Neural cell (in vitro differentiated cells): Measurements from ENCODE around the gene GNAT3. TPM values are rescaled to one million over a fixed set of nuclear protein-coding genes. Genes with fewer than 3 reads are reported as not detected.

Source experiments
- H2AFZ ChIP-seq: fragments of 200-600, 300-800 bp; sonication (generic), shearing (Covaris generic); 2 replicates; pipeline ENCODE4 v1.6.0; 2014; ENCODE audit warnings: low read depth, mild to moderate bottlenecking, antibody characterized with exemption, low read length, moderate library complexity
- H3F3A ChIP-seq: fragments of 200-600 bp; shearing (Covaris generic); 2 replicates; pipeline ENCODE4 v1.6.1; 2016; ENCODE audit warnings: mild to moderate bottlenecking, moderate library complexity, mixed read lengths, antibody characterized with exemption, low read length; ENCODE audit not compliant: insufficient read depth, poor library complexity, severe bottlenecking
- H3K27ac ChIP-seq: fragments of 200-600, 300-800 bp; sonication (generic), shearing (Covaris generic); 2 replicates; pipeline ENCODE4 v1.5.1; 2014; ENCODE audit warnings: mild to moderate bottlenecking, low read length, moderate library complexity
- H3K27me3 ChIP-seq: fragments of 300-800, 200-600 bp; sonication (generic), shearing (Covaris generic); 2 replicates; pipeline ENCODE4 v1.6.0; 2014; ENCODE audit warnings: mild to moderate bottlenecking, low read depth, low read length, moderate library complexity; ENCODE audit not compliant: insufficient read depth
- H3K36me3 ChIP-seq: fragments of 300-800, 200-600 bp; sonication (generic), shearing (Covaris generic); 2 replicates; pipeline ENCODE4 v1.5.1; 2014; ENCODE audit warnings: mild to moderate bottlenecking, antibody characterized with exemption, low read length, moderate library complexity; ENCODE audit not compliant: insufficient read depth
- H3K4me2 ChIP-seq: fragments of 300-800, 200-600 bp; sonication (generic), shearing (Covaris generic); 2 replicates; pipeline ENCODE4 v1.6.0; 2014; ENCODE audit warnings: mild to moderate bottlenecking, low read length
- H3K4me3 ChIP-seq: fragments of 300-800, 200-600 bp; sonication (generic), shearing (Covaris generic); 2 replicates; pipeline ENCODE4 v1.5.1; 2014; ENCODE audit warnings: mild to moderate bottlenecking, low read length, moderate library complexity
- H3K79me2 ChIP-seq: fragments of 200-600 bp; shearing (Covaris generic); replicated peaks from 2 replicates; pipeline ENCODE4 v1.6.0; 2014; ENCODE audit warnings: mild to moderate bottlenecking, low read length, moderate library complexity; ENCODE audit not compliant: insufficient read depth
- H3K9ac ChIP-seq: fragments of 300-800, 200-600 bp; sonication (generic), shearing (Covaris generic); 2 replicates; pipeline ENCODE4 v1.6.1; 2016; ENCODE audit warnings: mild to moderate bottlenecking, low read length, mixed read lengths
- H3K9me2 ChIP-seq: fragments of 200-600 bp; shearing (Covaris generic); 2 replicates; pipeline ENCODE4 v1.6.1; 2016; ENCODE audit warnings: mild to moderate bottlenecking, low read length, mixed read lengths; ENCODE audit not compliant: insufficient read depth
- H3K9me3 ChIP-seq: fragments of 200-600, 300-800 bp; sonication (generic), shearing (Covaris generic); 2 replicates; pipeline ENCODE4 v1.6.1; 2016; ENCODE audit warnings: mild to moderate bottlenecking, mixed run types, low read length, moderate library complexity, mixed read lengths
- H4K20me1 ChIP-seq: fragments of 200-600 bp; shearing (Covaris generic); 2 replicates; pipeline ENCODE4 v1.6.1; 2016; ENCODE audit warnings: mild to moderate bottlenecking, mixed run types; ENCODE audit not compliant: insufficient read depth
- CTCF ChIP-seq: fragments of 450-650 bp; IDR thresholded peaks from 2 replicates; pipeline ENCODE4 v1.5.1; 2014; ENCODE audit warnings: antibody characterized with exemption, mild to moderate bottlenecking, moderate library complexity; ENCODE audit not compliant: poor library complexity, severe bottlenecking
- EP300 ChIP-seq: fragments of 450-650 bp; conservative IDR thresholded peaks from 2 replicates; pipeline ENCODE4 v1.6.1; 2014; ENCODE audit warnings: antibody characterized with exemption, mild to moderate bottlenecking, moderate library complexity; ENCODE audit not compliant: poor library complexity, severe bottlenecking
- EZH2 ChIP-seq: fragments of 200-600, 300-800 bp; shearing (Covaris generic), sonication (generic); IDR thresholded peaks from 2 replicates; pipeline ENCODE4 v1.6.1; 2014; ENCODE audit warnings: antibody characterized with exemption, low read length, borderline replicate concordance, mild to moderate bottlenecking; ENCODE audit not compliant: insufficient read depth, poor library complexity, severe bottlenecking
- MXI1 ChIP-seq: fragments of 450-650 bp; conservative IDR thresholded peaks from 2 replicates; pipeline ENCODE4 v1.6.1; 2014; ENCODE audit warnings: antibody characterized with exemption, mild to moderate bottlenecking; ENCODE audit not compliant: poor library complexity, severe bottlenecking
- POLR2AphosphoS5 ChIP-seq: IDR thresholded peaks from 2 replicates; pipeline ENCODE4 v1.6.1; 2012
- RAD21 ChIP-seq: fragments of 450-650 bp; conservative IDR thresholded peaks from 2 replicates; pipeline ENCODE4 v1.6.1; 2014; ENCODE audit warnings: antibody characterized with exemption, mild to moderate bottlenecking, moderate library complexity
- REST ChIP-seq: IDR thresholded peaks from 2 replicates; pipeline ENCODE4 v1.6.1; 2012; ENCODE audit warnings: borderline replicate concordance
- SMC3 ChIP-seq: fragments of 450-650 bp; conservative IDR thresholded peaks from 2 replicates; pipeline ENCODE4 v1.6.1; 2014; ENCODE audit warnings: antibody characterized with exemption, mild to moderate bottlenecking, moderate library complexity; ENCODE audit not compliant: poor library complexity
- TAF1 ChIP-seq: IDR thresholded peaks from 2 replicates; pipeline ENCODE4 v1.6.1; 2012; ENCODE audit warnings: low read depth
- polyA plus RNA-seq: library from polyadenylated mRNA; depleted of rRNA; stranded (reverse); fragments of >200 nt; gene quantifications from 2 replicates; pipeline ENCODE4 v1.2.3, GENCODE V29; 2014

The GNAT3 gene
- polyA plus RNA-seq, 1 donor from 2014 or later, result not detected

GRCh38 chr7:80540836-80541235 lies 29.0 kb upstream of the GNAT3 start:
- H3K9me3 ChIP-seq, result no peaks in the 10 kb centered on the region
- no peak overlapping the region for H2AFZ ChIP-seq
- no peaks in the 10 kb centered on the region for H3K36me3 ChIP-seq
- no peak overlapping the region for H3K9ac ChIP-seq
- H3K4me2 ChIP-seq, result no peak overlapping the region
- H4K20me1 ChIP-seq, result no peaks in the 10 kb centered on the region
- TF ChIP-seq REST (no peak), MXI1 (no peak), CTCF (no peak), EZH2 (no peak), RAD21 (no peak), EP300 (no peak), TAF1 (no peak), POLR2AphosphoS5 (no peak), SMC3 (no peak)
- H3K79me2 ChIP-seq, result no peaks in the 10 kb centered on the region
- H3F3A ChIP-seq, result no peaks in the 10 kb centered on the region
- no peaks in the 10 kb centered on the region for H3K9me2 ChIP-seq
- H3K27ac ChIP-seq, result no peak overlapping the region
- H3K27me3 ChIP-seq, result no peaks in the 10 kb centered on the region
- no peak overlapping the region for H3K4me3 ChIP-seq

GRCh38 chr7:80537091-80537490 lies 25.2 kb upstream of the GNAT3 start:
- Histone ChIP-seq H3K9ac (no peak overlapping the region), H3K27ac (no peak overlapping the region), H2AFZ (no peak overlapping the region), H3K36me3 (no peaks in the 10 kb centered on the region), H4K20me1 (no peaks in the 10 kb centered on the region), H3K9me3 (no peaks in the 10 kb centered on the region), H3K9me2 (no peaks in the 10 kb centered on the region), H3K27me3 (no peaks in the 10 kb centered on the region), H3K4me3 (no peak overlapping the region), H3K79me2 (no peaks in the 10 kb centered on the region), H3F3A (no peaks in the 10 kb centered on the region), H3K4me2 (no peak overlapping the region)
- TF ChIP-seq TAF1, result no peak
- no peak for TF ChIP-seq CTCF
- no peak for TF ChIP-seq POLR2AphosphoS5
- TF ChIP-seq REST, result no peak
- no peak for TF ChIP-seq MXI1
- TF ChIP-seq RAD21, result no peak
- no peak for TF ChIP-seq EP300
- no peak for TF ChIP-seq SMC3
- TF ChIP-seq EZH2, result no peak
